HG02981 (cell line): ENCODE measurements around the gene STX8.

Experiments used
- ATAC-seq: cut with Tn5 transposase; IDR thresholded peaks from one replicate; pipeline ENCODE4 v1.9.1; 2021; ENCODE audit warnings: mild to moderate bottlenecking, moderate library complexity; ENCODE audit not compliant: unreplicated experiment

The STX8 gene

GRCh38 chr17:9217151-9218056 is 358.2 kb downstream of the STX8 start:
- ATAC-seq, result no peak

GRCh38 chr17:9215465-9215864 is 360.2 kb downstream of the STX8 start:
- no peak for ATAC-seq

- no peak for ATAC-seq
These were observed 362.3 kb downstream of the STX8 start for GRCh38 chr17:9213303-9213640.

- ATAC-seq, result no peak
These were observed 363.0 kb downstream of the STX8 start for GRCh38 chr17:9212376-9213302.

GRCh38 chr17:9211133-9211765 is 364.4 kb downstream of the STX8 start:
- ATAC-seq, result no peak

- no peak for ATAC-seq
These were observed 365.7 kb downstream of the STX8 start for GRCh38 chr17:9209781-9210370.

- no peak for ATAC-seq
These were observed 366.3 kb downstream of the STX8 start for GRCh38 chr17:9209347-9209746.

- ATAC-seq, result no peak
These were observed 367.1 kb downstream of the STX8 start for GRCh38 chr17:9208381-9209105.

GRCh38 chr17:9206741-9207332 is 368.8 kb downstream of the STX8 start:
- ATAC-seq, result no peak

GRCh38 chr17:9206410-9206703 is 369.3 kb downstream of the STX8 start:
- ATAC-seq, result no peak

GRCh38 chr17:9205520-9206409 is 369.9 kb downstream of the STX8 start:
- no peak for ATAC-seq

- no peak for ATAC-seq
These were observed 370.8 kb downstream of the STX8 start for GRCh38 chr17:9204637-9205329.

- no peak for ATAC-seq
These were observed 371.7 kb downstream of the STX8 start for GRCh38 chr17:9203771-9204425.

GRCh38 chr17:9202532-9202931 is 373.1 kb downstream of the STX8 start:
- no peak for ATAC-seq

GRCh38 chr17:9200699-9201359 is 374.8 kb downstream of the STX8 start:
- ATAC-seq, result peak; percentile 80
